Esophagus squamous epithelium (tissue), 5 donors: ENCODE results near the gene DNAJB4. TPM values are rescaled to one million over a fixed set of nuclear protein-coding genes. Genes with fewer than 3 reads are reported as not detected.
"Not testable (repeated sequence)": the region's sequence is repeated elsewhere in the genome, so short reads cannot be mapped to it uniquely, and the experiment has no call there.

ENCODE experiments used
- DNase-seq: peaks from one replicate; lab custom pipeline; 2025; lab: John Stamatoyannopoulos, UW
- H3K27ac ChIP-seq, 4 donors: fragments of 200-600 bp; sonication (generic); one replicate each; pipeline ENCODE4 v1.5.1; 2016 to 2019; ENCODE audit warnings: mild to moderate bottlenecking in 1 of 4
- H3K27me3 ChIP-seq, 4 donors: fragments of 200-600 bp; sonication (generic); 1 replicate in 3 of 4; 2 replicates in 1 of 4; pipeline versions ENCODE4 v1.5.1 to v1.6.0; 2017 to 2021; ENCODE audit warnings: antibody characterized with exemption in 1 of 4
- H3K36me3 ChIP-seq, 3 donors: fragments of 200-600 bp; sonication (generic); one replicate each; pipeline ENCODE4 v1.5.1; 2016 to 2019
- H3K4me1 ChIP-seq, 3 donors: fragments of 200-600 bp; sonication (generic); one replicate each; pipeline ENCODE4 v1.5.1; 2017 to 2019
- H3K4me3 ChIP-seq, 4 donors: fragments of 200-600 bp; sonication (generic); 1 replicate in 3 of 4; 2 replicates in 1 of 4; pipeline ENCODE4 v1.5.1; 2016 to 2019; ENCODE audit warnings: mild to moderate bottlenecking in 2 of 4, moderate library complexity in 1 of 4
- H3K9me3 ChIP-seq, 3 donors: fragments of 200-600 bp; sonication (generic); one replicate each; pipeline ENCODE4 v1.5.1; 2016 to 2019
- CTCF ChIP-seq, 6 experiments: fragments of 450-650 bp in 4 of 6; fragments of 200-600 bp in 2 of 6; sonication (generic) in 2 of 6; IDR thresholded peaks; one replicate each; pipeline ENCODE4 v1.5.1; 2016 to 2019; ENCODE audit warnings: antibody characterized with exemption in 6 of 6, mild to moderate bottlenecking in 4 of 6, moderate library complexity in 4 of 6
- POLR2A ChIP-seq, 4 donors: fragments of 450-650 bp; IDR thresholded peaks; one replicate each; pipeline ENCODE4 v1.6.1; 2017; ENCODE audit warnings: antibody characterized with exemption in 4 of 4, mild to moderate bottlenecking in 4 of 4, moderate library complexity in 3 of 4
- WGBS, 2 donors: methylation state at CpG; one replicate each; pipeline ENCODE4 v1.1.5; 2018; 5-methylcytosine and 5-hydroxymethylcytosine counted together
- intact Hi-C: fragments of 100-400 bp; cut with DNase I; formaldehyde crosslinking; loops from one replicate; pipeline ENCODE4 v1.15.0; 2022
- total RNA-seq, 4 donors: library from RNA; depleted of rRNA; stranded (reverse); fragments of >200 nt; gene quantifications; one replicate each; pipeline ENCODE4 v1.1.0, GENCODE V29; 2016
- donor health status: DM: yes; HTN: yes; CAD: no.

The DNAJB4 gene
- total RNA-seq, 4 donors from 2014 or later: 11.9 to 27.3 (median 22.5) TPM

GRCh38 chr1:77978969-77979876, 25.5 kb upstream of the DNAJB4 start, which contains the start of gene FUBP1:
Gene FUBP1 (minus strand): TSS chr1:77979072. CDS start chr1:77979004, 68 bp downstream.
- no peaks in the 10 kb centered on the region for H3K9me3 ChIP-seq
- H3K36me3 ChIP-seq: peaks cover 0 to 4% (median 0%) of the 10 kb centered on the region in 3 donors
- intact Hi-C loops: loop anchor here (10.0 kb wide), 1 partner anchor 136 kb away; no protein-coding TSS in a partner anchor
- H3K27ac ChIP-seq: peak within 1 kb of the TSS; percentile 93 to 99 (median 98)
- WGBS, 2 donors: 0 to 1% methylated on average over 40 to 44 of the region's 57 CpGs
- DNase-seq: peak; percentile 84
- H3K4me3 ChIP-seq: peak within 1 kb of the TSS; percentile 44 to 86 (median 74)
- H3K4me1 ChIP-seq: peaks cover 11 to 61% (median 32%) of the 10 kb centered on the region in 3 donors
- TF ChIP-seq POLR2A (IDR thresholded peaks at IDR 0.05): peak in 2 of 4 donors; percentile 19 to 69
- TF ChIP-seq CTCF (IDR thresholded peaks at IDR 0.05): peak; percentile 61 to 81 (median 71)
- no peaks in the 10 kb centered on the region for H3K27me3 ChIP-seq

DNA sequence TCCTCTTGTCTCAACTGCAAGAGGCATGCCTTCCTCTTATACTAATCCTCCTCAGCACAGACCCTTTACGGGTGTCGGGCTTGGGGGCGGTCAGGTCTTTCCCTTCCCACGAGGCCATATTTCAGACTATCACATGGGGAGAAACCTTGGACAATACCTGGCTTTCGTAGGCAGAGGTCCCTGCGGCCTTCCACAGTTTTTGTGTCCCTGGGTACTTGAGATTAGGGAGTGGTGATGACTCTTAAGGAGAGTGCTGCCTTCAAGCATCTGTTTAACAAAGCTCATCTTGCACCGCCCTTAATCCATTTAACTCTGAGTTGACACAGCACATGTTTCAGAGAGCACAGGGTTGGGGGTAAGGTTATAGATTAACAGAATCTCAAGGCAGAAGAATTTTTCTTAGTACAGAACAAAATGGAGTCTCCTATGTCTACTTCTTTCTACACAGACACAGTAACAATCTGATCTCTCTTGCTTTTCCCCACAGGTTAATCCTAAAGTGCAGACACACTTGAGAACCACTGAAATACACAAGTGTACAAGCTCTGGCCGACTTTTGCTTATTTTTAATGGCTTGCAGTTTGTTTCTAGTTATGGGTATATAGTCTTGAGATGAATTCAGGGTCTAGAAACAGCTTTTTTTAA, 21.3 kb upstream of the DNAJB4 start:
- H3K4me1 ChIP-seq: peaks cover 0 to 24% (median 11%) of the 10 kb centered on the region in 3 donors
- H3K36me3 ChIP-seq, intact Hi-C loops, DNase-seq, H3K27me3 ChIP-seq, H3K4me3 ChIP-seq, H3K9me3 ChIP-seq: not testable (repeated sequence)
- H3K27ac ChIP-seq: peak overlapping the region in 1 of 4 donors; percentile 24
- WGBS, 2 donors: 80 to 81% methylated on average over 1 to 8 of the region's 8 CpGs

DNA sequence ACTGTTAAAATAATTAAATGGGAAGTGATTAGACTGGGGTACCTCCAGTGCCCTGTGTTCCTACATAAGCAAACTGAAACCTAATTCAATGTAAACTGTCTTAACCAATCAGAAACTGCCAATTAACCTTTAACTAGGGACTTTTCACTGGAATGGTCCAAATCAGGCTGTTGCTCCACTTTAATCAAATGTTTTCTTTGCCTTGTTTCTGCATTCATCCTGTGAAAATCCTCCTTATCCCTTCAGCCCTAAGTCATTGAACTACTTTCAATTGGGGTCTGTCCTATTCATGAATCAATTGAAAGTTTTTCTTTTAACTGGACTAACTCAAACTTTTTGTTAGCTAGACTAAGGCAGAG, 20.8 kb upstream of the DNAJB4 start:
- DNase-seq: no peak
- TF ChIP-seq POLR2A (IDR thresholded peaks at IDR 0.05) (no peak), CTCF (IDR thresholded peaks at IDR 0.05) (no peak)
- no peaks in the 10 kb centered on the region for H3K36me3 ChIP-seq
- peak overlapping the region in 1 of 4 donors; percentile 24 for H3K27ac ChIP-seq
- intact Hi-C loops: no loop called here
- no peaks in the 10 kb centered on the region for H3K9me3 ChIP-seq
- no peaks in the 10 kb centered on the region for H3K27me3 ChIP-seq
- no peak overlapping the region for H3K4me3 ChIP-seq
- peaks cover 0 to 24% (median 11%) of the 10 kb centered on the region in 3 donors for H3K4me1 ChIP-seq

- H3K9me3 ChIP-seq: no peaks in the 10 kb centered on the region
- no peak for DNase-seq
- intact Hi-C loops: no loop called here
- peaks cover 0 to 23% (median 11%) of the 10 kb centered on the region in 3 donors for H3K4me1 ChIP-seq
- H3K27me3 ChIP-seq: no peaks in the 10 kb centered on the region
- H3K36me3 ChIP-seq: no peaks in the 10 kb centered on the region
- WGBS, 2 donors: 90 to 93% methylated on average over 4 of the region's 4 CpGs
- no peak overlapping the region for H3K27ac ChIP-seq
- TF ChIP-seq CTCF (IDR thresholded peaks at IDR 0.05) (no peak), POLR2A (IDR thresholded peaks at IDR 0.05) (no peak)
- H3K4me3 ChIP-seq: no peak overlapping the region
These were observed 20.1 kb upstream of the DNAJB4 start for GRCh38 chr1:77984629-77985028.

- DNase-seq: no peak
- TF ChIP-seq POLR2A (IDR thresholded peaks at IDR 0.05): no peak
- no peak for TF ChIP-seq CTCF (IDR thresholded peaks at IDR 0.05)
- intact Hi-C loops: no loop called here
- Histone ChIP-seq H3K27ac (no peak overlapping the region), H3K4me3 (no peak overlapping the region), H3K9me3 (no peaks in the 10 kb centered on the region), H3K27me3 (no peaks in the 10 kb centered on the region), H3K36me3 (no peaks in the 10 kb centered on the region), H3K4me1 (peaks cover 0 to 5% (median 0%) of the 10 kb centered on the region in 3 donors)
These were observed 17.9 kb upstream of the DNAJB4 start for GRCh38 chr1:77986810-77987209.
